Measurements from ENCODE around the gene NBDY.
"Not testable (repeated sequence)": the region's sequence is repeated elsewhere in the genome, so short reads cannot be mapped to it uniquely, and the experiment has no call there.

NBDY gene

DNA sequence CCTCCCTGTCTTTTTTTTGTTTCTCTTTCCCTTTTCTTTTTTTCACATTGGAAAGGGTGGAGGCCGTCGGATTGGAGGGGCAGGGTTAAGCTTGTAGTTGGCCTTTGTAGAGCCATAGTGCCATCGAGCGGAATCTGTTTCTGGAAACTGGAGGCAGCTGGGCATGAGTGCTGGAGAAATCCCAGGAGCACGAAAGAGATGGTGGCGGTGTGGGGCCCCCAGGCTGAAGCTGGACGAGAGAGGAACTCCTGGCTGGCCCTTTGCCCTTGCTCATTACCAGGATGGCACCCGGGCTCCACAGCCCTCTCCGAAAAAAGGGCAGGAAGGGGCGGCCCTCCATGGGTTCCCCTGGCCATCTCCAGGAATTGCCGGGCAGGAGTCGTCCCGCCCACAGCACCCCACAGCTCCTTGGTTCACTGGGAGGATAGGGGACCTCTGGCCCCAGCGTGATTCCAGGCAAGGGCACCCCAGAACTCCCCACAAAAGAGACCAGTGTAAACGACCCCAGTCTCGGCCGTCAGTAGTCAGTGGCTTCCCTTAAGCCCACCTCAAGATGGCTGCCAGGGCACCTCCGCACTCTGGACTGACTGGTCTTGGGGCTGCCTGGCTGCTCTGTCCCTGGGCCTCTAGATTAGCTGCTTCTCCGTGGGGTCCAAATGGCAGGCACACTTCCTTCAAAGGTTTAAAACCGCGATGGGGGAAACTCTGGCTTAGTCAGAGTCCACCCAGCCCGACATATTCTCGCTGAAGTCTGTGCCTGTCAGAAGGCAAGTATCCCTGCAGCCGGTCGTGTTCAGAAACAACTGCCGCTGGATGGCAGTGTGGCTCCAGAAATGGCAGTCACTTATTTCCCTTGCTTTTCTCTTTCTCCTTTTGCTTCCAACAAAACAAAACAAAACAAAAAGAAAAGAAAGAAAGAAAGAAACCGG is 74.1 kb downstream of the NBDY start:
- DNase-seq: peak; percentile 62

DNA sequence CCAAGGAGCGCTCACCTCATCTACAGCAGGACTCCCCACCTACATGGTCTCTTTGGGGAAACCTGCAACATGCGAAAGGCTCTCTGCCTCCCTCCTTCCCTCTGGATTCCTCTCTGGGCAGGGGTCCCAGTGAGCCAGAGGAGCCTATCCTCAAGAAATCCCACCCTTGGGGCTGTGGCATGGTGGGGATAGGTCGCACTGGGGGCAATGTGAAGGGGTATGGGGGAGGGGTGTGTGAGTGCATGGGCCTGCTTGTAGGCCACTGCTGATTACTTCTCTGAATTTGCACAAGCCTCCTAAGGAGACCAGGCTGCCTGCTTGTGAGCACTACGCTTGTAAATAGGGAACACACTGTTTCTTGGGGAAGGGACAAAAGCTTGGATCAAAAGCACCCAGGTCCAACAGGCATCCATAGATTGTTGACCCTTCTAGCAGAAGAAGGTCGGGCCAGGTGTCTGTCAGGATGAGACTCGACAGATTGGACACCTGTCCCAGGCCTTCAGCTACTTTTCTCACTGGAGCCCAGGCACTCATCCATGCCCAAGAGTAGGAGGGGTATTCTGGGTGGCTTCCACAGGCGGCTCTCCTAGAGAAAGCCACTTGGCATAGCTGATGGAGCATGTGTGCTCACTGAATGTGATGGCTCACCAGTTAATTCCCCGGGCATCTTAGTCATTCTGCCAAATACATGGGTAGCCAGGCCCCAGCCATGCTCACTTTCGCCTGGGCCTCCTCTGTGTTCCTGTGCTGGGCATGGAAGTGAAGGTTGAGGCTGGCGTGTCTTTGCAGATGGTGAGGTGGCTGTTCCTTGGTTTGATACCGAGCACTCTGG is 75.0 kb downstream of the NBDY start:
- DNase-seq: no peak

DNA sequence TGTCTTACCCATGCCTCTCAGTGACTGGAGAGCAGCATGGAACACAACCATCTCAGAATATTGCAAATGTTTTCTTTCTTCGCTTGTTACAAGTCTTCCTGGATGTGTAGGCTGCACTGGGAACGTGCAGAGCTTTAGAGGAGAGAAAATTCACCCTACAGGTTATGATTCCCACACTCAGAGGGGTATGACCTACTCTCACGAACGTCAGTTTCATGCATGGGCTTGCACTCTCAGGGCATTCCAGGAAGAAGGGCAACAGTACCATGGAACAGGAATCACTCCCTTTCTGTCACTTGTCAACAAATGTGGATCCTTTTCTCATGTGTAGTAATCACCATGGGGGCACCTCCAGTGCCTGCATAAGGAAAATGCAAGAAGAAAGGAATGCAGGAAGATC is 75.8 kb downstream of the NBDY start:
- no peak for DNase-seq

DNA sequence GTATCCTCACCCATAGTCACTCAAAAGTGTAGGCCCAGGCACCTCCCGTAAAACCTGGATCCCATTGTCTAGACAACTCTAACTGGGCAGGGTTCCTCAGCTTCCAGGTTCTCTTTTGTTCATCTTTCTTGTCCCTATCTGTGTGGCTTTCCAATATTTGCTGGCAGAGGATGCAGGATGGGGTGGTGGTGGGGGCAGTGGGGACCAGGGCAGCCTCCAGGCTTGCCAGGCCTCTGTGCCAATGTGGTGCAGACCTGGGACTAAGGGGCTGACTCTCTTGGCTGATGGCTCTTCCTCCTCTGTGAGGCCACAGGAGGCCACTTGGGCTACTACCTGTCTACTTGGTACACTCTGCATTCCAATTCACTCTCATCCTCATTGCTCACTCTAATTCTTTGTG is 76.4 kb downstream of the NBDY start:
- DNase-seq: no peak

DNA sequence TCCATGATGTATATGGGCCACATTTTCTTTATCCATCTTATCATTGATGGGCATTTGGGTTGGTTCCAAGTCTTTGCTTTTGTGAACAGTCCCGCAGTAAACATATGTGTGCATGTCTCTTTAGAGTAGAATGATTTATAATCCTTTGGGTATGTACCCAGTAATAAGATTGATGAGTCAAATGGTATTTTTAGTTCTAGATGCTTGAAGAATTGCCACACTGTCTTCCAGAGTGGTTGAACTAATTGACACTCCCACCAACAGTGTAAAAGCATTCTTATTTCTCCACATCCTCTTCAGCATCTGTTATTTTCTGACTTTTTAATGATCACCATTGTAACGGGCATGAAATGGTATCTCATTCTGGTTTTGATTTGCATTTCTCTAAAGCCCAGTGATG is 77.1 kb downstream of the NBDY start:
- DNase-seq: not testable (repeated sequence)

DNA sequence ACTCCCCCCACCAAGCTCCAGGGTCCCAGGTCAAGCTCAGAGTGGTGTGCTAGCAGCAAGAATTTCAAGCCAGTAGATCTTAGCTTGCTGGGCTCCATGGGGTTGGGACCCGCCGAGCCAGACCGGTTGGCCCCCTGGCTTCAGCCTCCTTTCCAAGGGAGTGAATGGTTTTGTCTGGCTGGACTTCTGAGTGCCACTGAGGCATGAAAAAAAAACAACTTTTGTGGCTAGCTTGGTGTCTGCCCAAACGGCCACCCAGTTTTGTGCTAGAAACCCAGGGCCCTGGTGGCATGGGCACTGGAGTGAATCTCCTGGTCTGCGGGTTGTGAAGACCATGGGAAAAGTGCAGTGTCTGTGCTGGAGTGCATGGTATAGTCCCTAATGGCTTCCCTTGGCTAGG is 82.6 kb downstream of the NBDY start:
- DNase-seq: no peak

DNA sequence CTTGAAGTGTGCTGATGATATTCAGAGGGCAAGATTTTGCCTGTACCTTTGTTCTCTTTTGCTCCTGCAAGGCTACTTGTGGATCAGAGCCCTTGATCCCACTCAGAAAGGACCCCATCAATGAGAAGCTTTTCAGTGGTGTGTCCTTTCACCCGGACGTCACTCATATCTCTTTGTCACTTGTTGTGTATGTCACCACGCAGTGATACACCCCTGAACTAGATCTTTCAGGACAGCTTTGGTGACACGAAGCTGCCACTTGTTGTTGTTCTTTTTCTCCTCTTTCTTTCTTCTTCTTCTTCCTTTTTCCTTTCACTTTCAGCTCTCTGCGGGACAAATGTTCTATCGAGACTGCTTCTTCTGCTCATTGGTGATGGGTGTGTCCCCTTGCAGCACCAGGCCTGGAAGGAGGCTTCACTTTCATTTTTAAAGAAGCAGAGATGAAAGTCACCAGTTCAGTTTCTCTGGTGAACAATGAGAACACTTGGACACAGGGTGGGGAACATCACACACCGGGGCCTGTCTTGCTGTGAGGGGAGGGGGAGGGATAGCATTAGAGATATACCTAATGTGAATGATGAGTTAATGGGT is 83.6 kb downstream of the NBDY start:
- peak; percentile 32 for DNase-seq

DNA sequence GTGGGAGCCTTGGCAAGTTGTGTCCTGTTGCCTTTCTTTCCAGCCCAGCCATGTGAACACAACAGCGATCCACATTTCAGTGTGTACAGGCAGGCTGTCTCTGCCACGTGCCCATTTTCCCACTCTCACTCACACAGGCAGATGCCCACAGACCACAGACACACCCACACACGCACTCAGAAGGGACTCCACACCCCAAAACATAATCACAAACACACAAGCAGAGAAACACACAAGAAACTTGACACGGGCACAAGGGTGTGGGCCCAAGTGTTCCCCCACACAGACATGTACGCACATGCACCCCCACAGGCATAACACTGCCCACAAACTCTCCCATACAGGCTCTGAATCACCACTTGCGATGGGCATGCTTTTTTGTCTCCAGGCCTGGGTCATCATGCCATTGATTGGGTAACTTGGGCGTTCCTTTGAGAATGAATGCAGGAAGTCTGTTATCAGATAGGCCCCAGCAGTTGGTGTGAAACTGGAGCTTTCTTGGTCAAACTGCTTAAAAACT is 84.3 kb downstream of the NBDY start:
- peak; percentile 21 for DNase-seq

DNA sequence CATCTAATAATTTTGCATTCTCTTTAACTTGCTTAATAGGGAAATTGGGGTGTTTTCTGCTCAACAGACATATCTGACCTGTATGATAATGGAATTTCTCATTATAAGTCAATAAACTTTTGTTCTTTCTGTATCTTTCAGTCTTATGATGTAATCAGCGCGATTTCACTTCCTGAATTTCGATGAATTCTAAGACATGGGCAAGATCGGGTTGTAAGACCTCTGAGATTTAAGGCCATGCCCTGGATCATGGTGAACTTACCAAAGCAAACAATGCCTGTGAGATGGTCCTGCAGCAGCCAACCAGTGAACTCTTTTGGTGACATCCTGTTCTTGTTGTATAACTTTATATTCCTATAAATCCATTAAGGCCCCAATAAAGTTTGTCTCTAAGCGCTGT is 88.1 kb downstream of the NBDY start:
- DNase-seq: no peak

DNA sequence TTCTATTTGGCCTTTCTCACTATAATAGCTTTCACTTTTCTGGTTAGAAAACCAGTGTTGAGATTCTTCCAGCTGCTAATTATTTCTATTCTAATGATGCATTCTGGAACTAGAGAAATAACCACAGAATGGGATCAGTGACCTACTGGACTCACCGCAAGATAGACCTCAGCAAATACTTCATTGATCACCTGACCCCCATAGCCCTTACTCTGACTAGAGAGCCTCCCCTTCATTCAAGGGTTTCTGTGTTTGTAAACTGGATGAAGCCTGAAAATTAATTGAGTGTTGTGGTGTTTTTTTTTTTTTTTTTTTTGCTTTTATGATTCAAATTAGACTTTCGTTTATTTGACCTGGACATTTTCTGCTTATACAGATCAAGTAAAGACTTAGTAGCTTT is 97.0 kb downstream of the NBDY start:
- no peak for DNase-seq

DNA sequence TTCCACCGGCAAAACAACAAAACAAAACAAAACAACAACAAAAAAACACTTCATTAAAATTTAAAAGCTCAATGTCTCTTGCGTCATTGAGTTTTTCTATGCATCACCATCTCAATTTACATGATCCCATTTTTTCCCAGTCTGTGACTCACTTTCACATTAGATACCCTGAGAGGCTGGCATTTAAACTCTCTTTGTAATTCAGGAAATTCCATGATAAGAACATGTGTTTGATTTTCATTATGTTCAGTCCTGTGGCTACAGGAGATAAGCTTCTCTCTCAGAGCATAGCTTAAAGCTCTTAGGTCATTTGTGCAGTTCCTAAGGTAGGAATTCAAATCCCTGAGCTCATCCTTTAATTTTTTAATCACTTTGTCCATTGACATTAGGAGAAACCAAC is 104.6 kb downstream of the NBDY start:
- no peak for DNase-seq

DNA sequence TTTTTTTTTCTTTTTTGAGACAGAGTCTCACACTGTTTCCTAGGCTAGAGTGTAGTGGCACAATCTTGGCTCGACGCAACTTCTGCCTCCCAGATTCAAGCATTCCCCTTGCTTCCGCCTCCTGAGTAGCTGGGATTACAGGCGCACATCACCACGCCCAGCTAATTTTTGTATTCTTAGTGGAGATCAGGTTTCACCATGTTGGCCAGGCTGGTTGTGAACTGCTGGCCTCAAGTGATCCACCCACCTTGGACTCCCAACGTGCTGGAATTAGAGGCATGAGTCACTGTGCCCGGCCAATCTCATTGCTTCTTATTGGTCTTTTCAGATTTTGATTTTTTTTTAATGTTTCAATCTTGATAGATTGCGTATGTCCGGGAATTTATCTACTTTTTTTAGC is 124.4 kb downstream of the NBDY start:
- no peak for DNase-seq

DNA sequence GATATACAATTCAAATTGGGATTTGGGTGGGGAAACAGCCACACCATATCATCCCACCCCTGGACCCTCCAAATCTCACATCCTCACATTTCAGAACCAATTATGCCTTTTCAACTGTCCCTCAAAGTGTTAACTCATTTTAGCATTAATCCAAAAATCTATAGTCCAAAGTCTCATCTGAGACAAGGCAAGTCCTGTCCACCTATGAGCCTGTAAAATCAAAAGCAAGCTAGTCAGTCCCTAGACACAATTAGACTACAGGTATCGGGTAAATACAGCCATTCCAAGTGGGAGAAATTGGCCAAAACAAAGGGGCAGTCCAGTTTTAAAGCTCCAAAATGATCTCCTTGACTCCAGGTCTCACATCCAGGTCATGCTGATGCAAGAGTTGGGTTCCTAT is 128.0 kb downstream of the NBDY start:
- no peak for DNase-seq

DNA sequence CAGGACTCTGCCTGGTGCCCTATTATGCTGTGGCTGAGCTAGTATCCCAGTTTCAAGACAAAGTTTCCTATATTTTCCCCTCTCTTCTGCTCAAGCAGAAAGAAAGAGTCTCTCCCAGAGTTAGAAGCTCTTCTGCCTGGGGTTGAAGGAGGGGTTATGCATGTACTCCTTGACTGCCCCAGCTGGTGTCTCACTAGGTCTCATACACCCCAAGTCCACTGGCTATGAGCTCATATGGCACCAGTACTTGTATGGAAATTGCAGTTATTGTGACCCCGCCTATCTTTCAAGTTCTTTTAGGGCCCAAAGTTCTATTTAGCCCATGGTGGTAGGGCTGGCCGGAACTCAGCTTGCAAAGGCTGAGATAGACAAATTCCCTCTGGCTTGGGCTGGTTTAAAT is 131.8 kb downstream of the NBDY start:
- no peak for DNase-seq

Measured in activated naive CD4-positive, alpha-beta T cell treated with anti-CD3 and anti-CD28 coated beads, Interleukin-2, amount 50 U/mL, for 16 hours (primary cell).